ENCODE data around the gene POU1F1.

Gene POU1F1

DNA sequence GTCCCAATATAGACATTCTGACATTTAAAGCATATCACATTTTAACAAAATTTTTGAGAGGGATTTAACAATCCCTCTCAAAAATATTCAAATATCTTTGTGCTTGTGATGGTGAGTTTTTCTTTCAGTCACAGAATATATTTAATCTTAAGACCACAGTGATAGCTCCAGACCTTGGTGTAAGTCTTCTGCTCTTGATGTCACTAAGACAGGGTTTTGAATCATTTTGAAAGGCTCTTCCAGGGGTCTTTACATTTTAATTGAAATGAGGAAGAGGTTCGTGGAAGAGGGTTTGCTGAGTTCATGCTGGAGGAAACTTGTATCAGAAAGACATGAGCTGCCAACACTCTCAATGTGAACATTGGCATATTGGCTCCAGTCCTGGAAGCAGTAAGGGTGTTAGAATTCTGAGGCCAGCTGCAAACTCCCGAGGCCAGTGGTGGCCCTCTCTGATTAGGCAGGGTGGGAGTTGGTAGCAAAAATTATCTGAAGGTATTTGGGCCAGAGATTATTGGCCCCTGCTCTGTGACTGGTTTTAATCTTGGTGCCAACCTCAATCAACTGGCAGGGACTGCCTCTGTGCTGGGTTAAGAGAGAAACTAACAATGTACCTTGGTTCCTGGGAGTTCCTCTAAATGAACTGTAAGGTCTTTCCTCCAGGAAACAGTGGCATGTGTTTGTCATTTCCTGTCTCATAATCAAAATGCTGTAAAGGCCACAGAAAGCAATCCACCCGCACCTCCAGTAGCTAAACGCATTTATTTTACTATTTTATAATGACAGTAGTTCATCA, 5.3 kb downstream of the POU1F1 start:
- DNase-seq (ENCODE audit: low spot score), result no peak
- TF ChIP-seq, protein P1, sequence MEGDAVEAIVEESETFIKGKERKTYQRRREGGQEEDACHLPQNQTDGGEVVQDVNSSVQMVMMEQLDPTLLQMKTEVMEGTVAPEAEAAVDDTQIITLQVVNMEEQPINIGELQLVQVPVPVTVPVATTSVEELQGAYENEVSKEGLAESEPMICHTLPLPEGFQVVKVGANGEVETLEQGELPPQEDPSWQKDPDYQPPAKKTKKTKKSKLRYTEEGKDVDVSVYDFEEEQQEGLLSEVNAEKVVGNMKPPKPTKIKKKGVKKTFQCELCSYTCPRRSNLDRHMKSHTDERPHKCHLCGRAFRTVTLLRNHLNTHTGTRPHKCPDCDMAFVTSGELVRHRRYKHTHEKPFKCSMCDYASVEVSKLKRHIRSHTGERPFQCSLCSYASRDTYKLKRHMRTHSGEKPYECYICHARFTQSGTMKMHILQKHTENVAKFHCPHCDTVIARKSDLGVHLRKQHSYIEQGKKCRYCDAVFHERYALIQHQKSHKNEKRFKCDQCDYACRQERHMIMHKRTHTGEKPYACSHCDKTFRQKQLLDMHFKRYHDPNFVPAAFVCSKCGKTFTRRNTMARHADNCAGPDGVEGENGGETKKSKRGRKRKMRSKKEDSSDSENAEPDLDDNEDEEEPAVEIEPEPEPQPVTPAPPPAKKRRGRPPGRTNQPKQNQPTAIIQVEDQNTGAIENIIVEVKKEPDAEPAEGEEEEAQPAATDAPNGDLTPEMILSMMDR (IDR thresholded peaks at IDR 0.05; ENCODE audit: extremely low read depth, missing control alignments), result no peak

DNA sequence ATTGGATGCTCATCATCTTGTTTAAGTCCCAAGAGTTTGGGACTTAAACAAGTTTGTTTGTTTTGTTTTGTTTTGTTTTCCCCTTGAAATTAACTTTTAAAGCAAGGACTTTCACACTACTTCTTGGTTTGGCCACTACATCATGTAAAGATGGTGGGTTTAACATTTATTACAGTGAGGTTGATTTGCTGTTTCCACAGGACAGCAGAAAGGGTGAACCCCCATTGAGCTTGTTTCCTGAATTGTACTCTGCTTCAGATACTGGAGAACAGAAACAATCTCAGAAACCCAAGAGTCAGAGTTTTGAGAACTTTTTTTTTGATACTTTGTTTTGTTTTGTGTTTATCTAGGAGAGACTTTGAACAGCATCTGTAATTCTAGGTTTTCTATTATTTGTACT, 6.7 kb downstream of the POU1F1 start:
- no peak for DNase-seq (ENCODE audit: low spot score)
- TF ChIP-seq, protein P1 (IDR thresholded peaks at IDR 0.05; ENCODE audit: extremely low read depth, missing control alignments), result no peak

DNA sequence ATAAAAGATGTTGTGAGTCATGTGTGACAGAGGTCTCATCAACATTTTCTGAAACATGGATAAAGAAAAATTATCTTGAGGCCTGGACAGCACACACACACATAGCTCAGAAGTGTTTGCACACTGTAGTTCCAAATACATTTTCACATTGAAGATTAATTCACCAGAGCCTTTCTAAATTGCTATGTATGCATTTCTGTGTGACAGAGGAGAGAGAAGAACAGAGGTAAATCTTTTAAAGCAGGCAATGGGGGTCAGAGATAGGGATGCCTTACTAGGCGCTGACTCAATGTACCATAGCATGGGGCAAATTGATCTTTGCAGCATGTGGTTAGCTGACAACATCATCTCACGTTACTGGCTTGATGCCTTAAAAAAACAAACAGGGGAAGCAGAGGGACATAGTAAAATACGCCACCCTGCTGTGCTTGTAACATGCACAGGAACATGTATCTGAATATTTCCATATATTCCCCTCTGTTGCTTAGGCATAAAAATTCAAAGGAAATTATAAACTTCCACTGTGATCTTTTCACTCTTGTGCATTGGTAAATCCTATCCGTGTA, 7.7 kb downstream of the POU1F1 start:
- no peak for DNase-seq (ENCODE audit: low spot score)

DNA sequence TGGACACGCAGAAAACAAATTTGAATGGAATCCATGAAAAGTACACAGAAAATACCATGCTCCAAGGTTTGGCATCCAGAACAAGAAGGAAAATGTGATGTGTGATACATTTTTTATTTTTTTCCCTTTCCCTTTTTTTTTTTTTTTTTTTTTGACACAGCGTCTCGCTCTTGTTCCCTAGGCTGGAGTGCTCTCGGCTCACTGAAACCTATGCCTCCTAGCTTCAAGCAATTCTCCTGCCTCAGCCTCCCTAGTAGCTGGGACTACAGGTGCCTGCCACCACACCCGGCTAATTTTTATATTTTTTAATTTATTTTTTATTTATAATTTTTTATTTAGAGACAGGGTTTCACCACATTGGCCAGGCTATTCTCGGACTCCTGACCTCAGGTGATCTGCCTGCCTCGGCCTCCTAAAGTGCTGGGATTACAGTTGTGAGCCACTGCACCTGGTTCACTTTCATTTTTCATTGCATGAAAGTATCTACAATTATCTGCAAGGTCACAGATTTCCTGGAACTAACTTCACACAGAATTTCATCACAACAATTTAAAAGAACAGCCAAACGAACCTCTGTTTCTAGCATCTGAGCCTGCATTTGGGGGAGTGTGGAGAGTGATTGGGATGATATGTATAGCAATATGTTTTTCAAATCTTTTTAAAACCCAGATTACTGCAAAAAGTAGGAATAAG, 8.3 kb downstream of the POU1F1 start:
- TF ChIP-seq, protein P1 (IDR thresholded peaks at IDR 0.05; ENCODE audit: extremely low read depth, missing control alignments), result no peak
- no peak for DNase-seq (ENCODE audit: low spot score)

More for the DNA sequence above, 7.7 kb downstream of the POU1F1 start:
- TF ChIP-seq, protein P1 (IDR thresholded peaks at IDR 0.05; ENCODE audit: extremely low read depth, missing control alignments), result no peak

DNA sequence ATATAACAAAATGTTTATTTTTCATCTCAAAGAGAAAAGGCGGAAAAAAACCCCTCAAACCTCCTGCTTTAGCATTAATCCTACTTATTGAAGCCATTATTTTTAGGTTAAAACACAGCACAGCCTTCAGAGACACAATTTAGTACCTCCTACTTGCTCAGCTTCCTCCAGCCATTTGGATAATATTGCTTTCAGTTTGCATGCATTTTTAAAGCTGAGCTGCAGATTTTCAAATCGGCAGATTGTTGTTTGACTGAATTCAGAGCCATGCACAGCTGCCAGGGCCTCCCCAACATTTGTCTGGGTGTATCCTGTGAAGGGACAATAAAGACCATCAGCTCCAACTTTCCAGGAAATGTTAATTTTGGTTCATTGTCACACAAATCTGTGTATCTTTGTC, 14.5 kb downstream of the POU1F1 start:
- TF ChIP-seq, protein P1 (IDR thresholded peaks at IDR 0.05; ENCODE audit: extremely low read depth, missing control alignments), result no peak
- DNase-seq (ENCODE audit: low spot score), result no peak

DNA sequence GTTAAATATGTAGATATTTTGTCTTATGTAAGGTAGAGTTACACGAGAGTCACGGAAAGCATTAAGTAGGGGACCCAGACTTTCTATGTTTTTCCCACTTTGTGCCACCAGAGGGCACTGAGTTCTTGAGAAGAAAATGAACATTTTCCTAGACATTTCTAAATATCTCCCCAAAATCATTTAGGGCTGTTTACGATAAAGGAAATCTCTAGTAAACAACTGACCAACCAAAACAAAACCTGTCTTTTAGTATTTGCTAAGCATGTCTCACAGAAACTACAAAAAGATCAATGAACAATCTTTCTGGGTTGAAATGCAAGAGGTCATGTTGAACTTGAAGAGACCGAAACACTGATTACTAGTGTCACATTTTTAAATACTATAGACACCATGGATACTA, 16.1 kb downstream of the POU1F1 start:
- TF ChIP-seq, protein P1 (IDR thresholded peaks at IDR 0.05; ENCODE audit: extremely low read depth, missing control alignments), result peak; percentile 65
- DNase-seq (ENCODE audit: low spot score), result peak; percentile 25

DNA sequence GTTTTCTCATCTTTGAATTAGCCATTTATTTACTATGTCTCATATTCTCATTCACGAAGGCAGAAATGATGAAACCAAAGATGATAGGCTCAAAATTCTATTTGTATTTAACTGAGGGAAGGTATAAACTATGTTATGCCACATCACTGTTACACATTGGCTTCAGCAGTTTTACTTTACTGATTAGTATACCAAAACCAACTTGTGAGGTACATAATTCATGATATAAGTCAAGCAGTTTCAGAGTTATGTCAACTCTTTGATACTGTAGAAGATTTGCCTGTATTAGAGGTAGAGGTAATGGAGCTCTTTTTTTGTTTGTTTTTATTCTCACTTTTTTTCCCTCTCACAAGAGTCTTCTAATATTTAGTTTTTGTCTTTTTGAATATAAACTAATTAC, 26.4 kb downstream of the POU1F1 start:
- no peak for DNase-seq (ENCODE audit: low spot score)
- TF ChIP-seq, protein P1 (IDR thresholded peaks at IDR 0.05; ENCODE audit: extremely low read depth, missing control alignments), result no peak

All from GM20000 (cell line).